Astrocyte (in vitro differentiated cells and primary cell): ENCODE measurements around the gene ULK3. TPM values are rescaled to one million over a fixed set of nuclear protein-coding genes. Genes with fewer than 3 reads are reported as not detected.
A peak's percentile ranks its signal among the peaks of the same experiment; 100 is the strongest.

Experiments
- DNase-seq: peaks from one replicate; pipeline ENCODE4 v3.0.0-alpha.2; 2010; ENCODE audit warnings: low read depth
- FAIRE-seq: peaks from 2 replicates; lab custom pipeline; 2011; peaks lifted over from hg19 to GRCh38; lab: Jason Lieb, UNC
- H2AFZ ChIP-seq: 2 replicates; pipeline ENCODE4 v1.6.0; 2012; ENCODE audit warnings: low read depth, low read length, inconsistent platforms
- H3K27ac ChIP-seq: 2 replicates; pipeline ENCODE4 v1.5.1; 2011; ENCODE audit warnings: low read depth, low read length, inconsistent platforms
- H3K27me3 ChIP-seq: 2 replicates; pipeline ENCODE4 v1.6.0; 2011; ENCODE audit warnings: low read length, inconsistent platforms; ENCODE audit not compliant: insufficient read depth
- H3K36me3 ChIP-seq: 2 replicates; pipeline ENCODE4 v1.5.1; 2011; ENCODE audit warnings: low read length, inconsistent platforms; ENCODE audit not compliant: insufficient read depth
- H3K4me1 ChIP-seq: 2 replicates; pipeline ENCODE4 v1.5.1; 2011; ENCODE audit warnings: low read length, inconsistent platforms; ENCODE audit not compliant: insufficient read depth
- H3K4me2 ChIP-seq: 2 replicates; pipeline ENCODE4 v1.6.0; 2012; ENCODE audit warnings: low read length, inconsistent platforms
- H3K4me3 ChIP-seq: 2 replicates; pipeline ENCODE4 v1.5.1; 2011; ENCODE audit warnings: low read depth, mild to moderate bottlenecking, low read length, inconsistent platforms; ENCODE audit not compliant: insufficient read depth
- H3K79me2 ChIP-seq: 2 replicates; pipeline ENCODE4 v1.6.0; 2012; ENCODE audit warnings: mild to moderate bottlenecking, low read length, inconsistent platforms; ENCODE audit not compliant: insufficient read depth
- H3K9ac ChIP-seq: 2 replicates; pipeline ENCODE4 v1.6.0; 2012; ENCODE audit warnings: mild to moderate bottlenecking, low read length, inconsistent platforms
- H3K9me3 ChIP-seq: 2 replicates; pipeline ENCODE4 v1.5.1; 2012; ENCODE audit warnings: low read depth, mild to moderate bottlenecking, low read length, inconsistent platforms; ENCODE audit not compliant: insufficient read depth
- H4K20me1 ChIP-seq: 2 replicates; pipeline ENCODE4 v1.6.0; 2012; ENCODE audit warnings: low read length, inconsistent platforms; ENCODE audit not compliant: insufficient read depth
- H3K27ac Mint-ChIP-seq: one replicate; pipeline ENCODE4 v1.8.0; 2021; ENCODE audit warnings: mild to moderate bottlenecking, mixed read lengths; ENCODE audit not compliant: unreplicated experiment
- H3K27me3 Mint-ChIP-seq: one replicate; pipeline ENCODE4 v1.8.0; 2021; ENCODE audit warnings: low read depth, mixed read lengths; ENCODE audit not compliant: unreplicated experiment
- H3K36me3 Mint-ChIP-seq: one replicate; pipeline ENCODE4 v1.8.0; 2021; ENCODE audit warnings: low read depth, mixed read lengths; ENCODE audit not compliant: unreplicated experiment
- H3K4me1 Mint-ChIP-seq: one replicate; pipeline ENCODE4 v1.8.0; 2021; ENCODE audit warnings: low read depth, mixed read lengths; ENCODE audit not compliant: unreplicated experiment
- H3K4me3 Mint-ChIP-seq: one replicate; pipeline ENCODE4 v1.8.0; 2021; ENCODE audit warnings: mild to moderate bottlenecking, moderate library complexity, mixed read lengths; ENCODE audit not compliant: unreplicated experiment
- H3K9me3 Mint-ChIP-seq: one replicate; pipeline ENCODE4 v1.8.0; 2021; ENCODE audit warnings: mild to moderate bottlenecking, mixed read lengths; ENCODE audit not compliant: unreplicated experiment
- CTCF ChIP-seq: IDR thresholded peaks from 2 replicates; pipeline ENCODE4 v1.5.1; 2011; ENCODE audit warnings: low read depth, mild to moderate bottlenecking, inconsistent platforms, low read length, moderate library complexity; ENCODE audit not compliant: insufficient read depth
- EZH2 ChIP-seq: IDR thresholded peaks from 2 replicates; pipeline ENCODE4 v1.6.1; 2012; ENCODE audit warnings: mild to moderate bottlenecking, low read length, inconsistent platforms; ENCODE audit not compliant: insufficient read depth
- total RNA-seq: library from RNA; stranded (reverse); gene quantifications from 2 replicates; pipeline ENCODE4 v1.2.1, GENCODE V29; 2021

Gene ULK3
- total RNA-seq, 1 donor from 2014 or later = 15.6 TPM

DNA sequence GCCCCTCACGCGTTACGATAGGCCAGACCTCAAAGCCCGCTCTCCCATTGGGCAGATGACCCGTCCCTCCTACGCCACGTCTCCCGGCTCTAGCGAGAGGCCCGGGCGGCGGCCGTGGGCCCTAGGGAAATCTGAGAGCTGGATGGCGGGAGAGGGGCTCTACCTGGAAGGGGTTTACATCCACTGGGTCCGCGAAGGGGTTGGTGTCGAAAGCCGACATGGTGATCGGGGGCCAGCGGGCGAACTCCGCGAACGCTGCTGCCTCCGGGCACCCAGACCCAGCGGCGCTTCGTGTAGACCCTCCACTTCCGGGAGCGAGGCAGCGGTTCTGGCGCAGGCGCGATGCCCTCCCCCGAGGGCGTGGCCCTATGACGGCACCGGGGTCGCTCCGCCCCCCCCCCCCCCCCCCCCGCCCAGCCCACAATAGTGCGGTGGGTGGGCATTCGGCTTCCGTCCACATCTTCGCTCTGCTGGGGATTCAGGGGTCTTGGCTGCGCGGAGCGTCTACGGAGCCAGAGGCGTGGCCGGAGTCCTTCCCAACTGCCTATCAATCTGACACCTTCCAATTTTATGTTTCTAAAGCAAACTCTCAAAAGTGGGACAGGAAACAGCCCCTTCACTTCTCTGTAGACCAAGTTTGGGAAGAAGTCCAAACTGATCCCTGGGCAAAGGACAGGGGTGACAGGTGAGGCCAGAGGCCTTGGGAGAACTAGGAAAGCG, 30.2 kb upstream of the ULK3 start, which contains the start of gene SCAMP2:
Gene SCAMP2, minus strand, starts transcription at position 330 of the 720 bp plus-strand sequence. Its CDS starts 110 bp downstream, at position 220.
- H3K4me2 ChIP-seq = peak within 1 kb of the TSS; percentile 86
- DNase-seq (peak; percentile 94), FAIRE-seq (no peak)
- H4K20me1 ChIP-seq = peaks cover 43% of the 10 kb centered on the region
- H3K27ac Mint-ChIP-seq = peak within 1 kb of the TSS; percentile 91
- no peaks in the 10 kb centered on the region for H3K27me3 ChIP-seq
- peak within 1 kb of the TSS; percentile 98 for H3K4me3 Mint-ChIP-seq
- H3K27ac ChIP-seq = peak within 1 kb of the TSS; percentile 97
- peak within 1 kb of the TSS; percentile 96 for H3K9ac ChIP-seq
- H3K4me1 ChIP-seq = peaks cover 8% of the 10 kb centered on the region
- peaks cover 1% of the 10 kb centered on the region for H3K27me3 Mint-ChIP-seq
- H3K79me2 ChIP-seq = peaks cover 45% of the 10 kb centered on the region
- peak within 1 kb of the TSS; percentile 67 for H3K4me3 ChIP-seq
- no peaks in the 10 kb centered on the region for H3K9me3 ChIP-seq
- peaks cover under 1% of the 10 kb centered on the region for H3K9me3 Mint-ChIP-seq
- H3K36me3 Mint-ChIP-seq = peaks cover 2% of the 10 kb centered on the region
- no peaks in the 10 kb centered on the region for H3K36me3 ChIP-seq
- no peak for TF ChIP-seq EZH2
- no peak for TF ChIP-seq CTCF
- H3K4me1 Mint-ChIP-seq = peaks cover 25% of the 10 kb centered on the region
- peak within 1 kb of the TSS; percentile 97 for H2AFZ ChIP-seq

DNA sequence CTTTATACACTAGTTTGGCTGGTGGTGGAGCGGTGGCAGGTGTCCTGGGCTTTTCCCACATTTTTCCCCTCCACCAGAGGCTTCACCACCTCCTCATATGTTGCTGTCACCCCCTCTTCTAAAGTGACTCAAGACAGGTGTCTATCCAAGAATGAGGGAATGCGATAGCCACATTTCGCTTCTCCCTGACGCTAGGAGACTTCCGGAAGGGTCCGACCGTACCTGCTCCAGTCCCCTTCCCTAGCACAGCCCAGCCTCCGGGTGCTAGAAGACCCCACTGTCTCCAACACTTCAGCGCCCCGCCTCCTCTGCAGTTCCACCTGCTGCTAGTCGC, 29.7 kb upstream of the ULK3 start:
- peak overlapping the region; percentile 97 for H3K27ac ChIP-seq
- peak overlapping the region; percentile 96 for H3K9ac ChIP-seq
- Mint-ChIP-seq H3K36me3 (peaks cover 5% of the 10 kb centered on the region), H3K4me3 (peak overlapping the region; percentile 98), H3K9me3 (peaks cover 4% of the 10 kb centered on the region), H3K27me3 (peaks cover 1% of the 10 kb centered on the region), H3K27ac (peak overlapping the region; percentile 91), H3K4me1 (peaks cover 30% of the 10 kb centered on the region)
- DNase-seq = no peak
- H3K4me1 ChIP-seq = peaks cover 8% of the 10 kb centered on the region
- H3K36me3 ChIP-seq = no peaks in the 10 kb centered on the region
- peak overlapping the region; percentile 67 for H3K4me3 ChIP-seq
- H3K27me3 ChIP-seq = no peaks in the 10 kb centered on the region
- FAIRE-seq = no peak
- H2AFZ ChIP-seq = peak overlapping the region; percentile 97
- peak overlapping the region; percentile 86 for H3K4me2 ChIP-seq
- H3K9me3 ChIP-seq = no peaks in the 10 kb centered on the region
- TF ChIP-seq CTCF (no peak), EZH2 (no peak)
- H4K20me1 ChIP-seq = peaks cover 49% of the 10 kb centered on the region
- peaks cover 50% of the 10 kb centered on the region for H3K79me2 ChIP-seq
